Activated CD4-positive, alpha-beta T cell treated with anti-CD3 and anti-CD28 coated beads, Interleukin-2, amount 50 U/mL, for 24 hours (primary cell): ENCODE measurements around the gene GPC2.
"Not testable (repeated sequence)": the region's sequence is repeated elsewhere in the genome, so short reads cannot be mapped to it uniquely, and the experiment has no call there.

Experiments
- DNase-seq, 2 donors: peaks; one replicate each; pipeline ENCODE4 v3.0.0-alpha.2; 2020; ENCODE audit warnings: low read depth in 1 of 2, low spot score in 1 of 2

Gene GPC2, protein sequence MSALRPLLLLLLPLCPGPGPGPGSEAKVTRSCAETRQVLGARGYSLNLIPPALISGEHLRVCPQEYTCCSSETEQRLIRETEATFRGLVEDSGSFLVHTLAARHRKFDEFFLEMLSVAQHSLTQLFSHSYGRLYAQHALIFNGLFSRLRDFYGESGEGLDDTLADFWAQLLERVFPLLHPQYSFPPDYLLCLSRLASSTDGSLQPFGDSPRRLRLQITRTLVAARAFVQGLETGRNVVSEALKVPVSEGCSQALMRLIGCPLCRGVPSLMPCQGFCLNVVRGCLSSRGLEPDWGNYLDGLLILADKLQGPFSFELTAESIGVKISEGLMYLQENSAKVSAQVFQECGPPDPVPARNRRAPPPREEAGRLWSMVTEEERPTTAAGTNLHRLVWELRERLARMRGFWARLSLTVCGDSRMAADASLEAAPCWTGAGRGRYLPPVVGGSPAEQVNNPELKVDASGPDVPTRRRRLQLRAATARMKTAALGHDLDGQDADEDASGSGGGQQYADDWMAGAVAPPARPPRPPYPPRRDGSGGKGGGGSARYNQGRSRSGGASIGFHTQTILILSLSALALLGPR

DNA sequence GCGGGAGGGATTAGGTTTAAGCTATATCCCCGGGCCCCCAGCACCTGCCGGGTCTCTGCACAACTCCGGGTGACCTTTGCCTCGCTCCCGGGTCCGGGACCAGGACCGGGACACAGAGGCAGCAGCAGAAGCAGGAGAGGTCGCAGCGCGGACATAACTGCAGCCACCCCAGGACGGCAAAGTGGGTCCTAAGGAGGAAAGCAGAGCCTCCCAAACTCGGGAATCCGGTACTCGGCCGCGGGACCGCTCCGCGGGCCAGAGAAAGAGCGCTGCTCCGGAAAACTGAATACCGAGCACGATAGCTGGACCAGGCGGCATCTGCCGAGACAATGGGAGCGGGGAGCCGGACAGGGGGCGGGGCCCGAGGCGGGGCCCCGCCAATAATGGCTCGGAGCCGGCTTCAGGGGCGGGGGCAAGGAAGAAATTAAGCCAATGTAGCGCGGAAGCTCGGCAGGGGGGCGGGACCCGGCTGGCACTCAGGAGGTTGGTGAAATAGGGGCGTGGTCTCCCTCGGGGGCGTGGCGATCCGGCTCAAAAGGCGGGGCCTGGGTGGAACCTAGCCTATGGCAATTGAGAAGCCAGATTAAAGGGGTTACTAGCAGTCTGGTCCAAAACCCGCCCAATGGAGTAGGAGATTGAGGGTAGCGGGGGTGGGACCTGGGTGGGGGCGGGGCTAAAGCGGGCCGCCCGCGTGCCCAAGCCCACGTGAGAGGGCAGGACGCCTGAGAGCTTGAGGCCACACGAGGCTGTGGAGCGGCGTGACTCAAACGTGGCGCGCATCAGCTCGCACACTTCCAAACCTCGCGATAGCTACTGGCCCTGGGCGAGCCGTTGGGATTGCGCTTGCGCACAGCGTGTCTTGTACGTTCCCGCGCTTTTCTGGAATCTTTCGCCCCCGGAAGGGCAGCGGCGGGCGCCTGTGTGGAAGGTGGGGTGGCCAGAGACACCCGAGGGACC, at the start of gene GPC2, which contains the start of gene STAG3:
TSS of gene GPC2 (minus strand) at position 337 of the 957 bp plus-strand sequence. CDS start at position 155, 182 bp downstream.
TSS of gene STAG3 (plus strand) at position 874 of the 957 bp plus-strand sequence. CDS start 2,639 bp downstream, outside the sequence.
- peak; percentile 97 to 98 for DNase-seq

DNA sequence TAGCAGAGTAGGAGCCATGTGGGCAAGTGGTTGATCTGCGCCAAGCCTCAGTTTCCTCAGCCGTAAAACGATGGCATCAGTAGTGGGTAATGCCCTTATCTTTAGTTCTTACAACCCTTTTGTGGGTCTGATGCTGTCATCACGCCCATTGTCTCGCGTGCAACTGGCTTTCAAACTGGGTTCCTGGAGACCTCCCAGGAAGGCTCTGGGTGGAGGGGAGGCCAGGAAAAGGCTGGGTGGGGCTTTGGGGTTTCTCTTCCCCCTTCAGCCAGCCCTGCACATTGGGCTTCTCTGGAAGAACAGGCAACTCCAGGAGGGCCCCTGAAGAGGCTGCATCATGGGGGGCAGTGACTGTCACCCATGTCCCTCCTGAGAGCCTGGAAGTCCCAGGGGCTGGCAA, 47.7 kb upstream of the GPC2 start:
- DNase-seq, result not testable (repeated sequence)

DNA sequence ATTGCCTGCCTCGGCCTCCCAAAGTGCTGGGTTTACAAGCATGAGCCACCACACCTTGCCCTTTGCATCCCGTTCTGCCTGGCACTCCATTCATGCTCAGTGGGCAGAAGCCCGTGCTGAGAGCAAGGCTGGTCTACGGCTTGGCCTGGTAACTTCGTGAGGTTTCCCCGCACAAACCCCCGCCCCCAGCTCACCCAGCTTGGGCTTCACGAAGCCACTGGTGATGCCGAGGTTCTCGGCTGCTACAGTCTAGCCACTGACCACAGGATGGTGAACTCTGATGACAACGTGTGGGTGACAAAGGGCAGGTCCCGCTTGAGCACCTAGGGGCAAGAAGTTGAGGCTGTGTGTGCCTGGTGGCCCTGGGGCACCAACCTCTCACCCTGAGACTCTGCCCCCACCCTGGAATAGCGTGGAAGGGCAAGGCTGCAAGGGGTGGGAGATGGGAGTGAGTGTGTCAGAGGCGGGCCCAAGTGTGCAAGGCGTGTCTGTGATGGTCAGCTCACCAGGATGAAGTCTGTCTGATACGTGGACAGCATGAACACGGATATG, 46.3 kb upstream of the GPC2 start:
- not testable (repeated sequence) for DNase-seq

DNA sequence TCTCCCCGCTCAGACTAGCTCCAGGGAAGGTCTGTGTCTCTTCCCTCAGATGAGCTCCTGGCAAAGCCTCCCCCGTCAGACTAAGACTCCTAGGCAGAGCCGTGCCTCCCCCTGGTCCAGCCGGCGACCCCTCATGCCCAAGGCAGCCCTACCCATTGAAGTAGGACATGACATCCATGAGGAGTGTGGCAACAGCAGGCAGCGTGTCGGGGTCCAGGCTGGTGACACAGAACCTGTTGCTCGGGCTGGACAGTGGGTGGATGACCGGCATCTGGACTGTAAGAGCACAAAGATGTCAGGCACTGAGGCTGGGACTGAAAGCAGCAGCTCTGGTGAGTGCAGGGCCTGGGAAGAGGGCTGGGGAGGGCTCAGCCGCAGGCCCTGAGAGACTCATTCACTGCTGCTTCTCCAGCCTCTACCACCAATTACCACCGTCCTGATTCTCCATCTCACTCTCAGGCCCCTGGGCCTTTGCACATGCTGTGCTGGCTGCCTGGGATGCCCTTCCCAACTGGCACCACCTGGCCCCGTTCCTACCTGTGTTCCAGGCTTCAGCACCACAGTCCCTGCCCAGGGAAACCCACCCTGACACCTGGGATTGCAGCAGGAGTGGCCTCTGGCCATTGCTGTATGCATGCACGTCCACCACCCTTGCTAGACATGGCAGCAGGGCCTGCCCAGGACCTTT, 45.4 kb upstream of the GPC2 start:
- DNase-seq, result no peak

DNA sequence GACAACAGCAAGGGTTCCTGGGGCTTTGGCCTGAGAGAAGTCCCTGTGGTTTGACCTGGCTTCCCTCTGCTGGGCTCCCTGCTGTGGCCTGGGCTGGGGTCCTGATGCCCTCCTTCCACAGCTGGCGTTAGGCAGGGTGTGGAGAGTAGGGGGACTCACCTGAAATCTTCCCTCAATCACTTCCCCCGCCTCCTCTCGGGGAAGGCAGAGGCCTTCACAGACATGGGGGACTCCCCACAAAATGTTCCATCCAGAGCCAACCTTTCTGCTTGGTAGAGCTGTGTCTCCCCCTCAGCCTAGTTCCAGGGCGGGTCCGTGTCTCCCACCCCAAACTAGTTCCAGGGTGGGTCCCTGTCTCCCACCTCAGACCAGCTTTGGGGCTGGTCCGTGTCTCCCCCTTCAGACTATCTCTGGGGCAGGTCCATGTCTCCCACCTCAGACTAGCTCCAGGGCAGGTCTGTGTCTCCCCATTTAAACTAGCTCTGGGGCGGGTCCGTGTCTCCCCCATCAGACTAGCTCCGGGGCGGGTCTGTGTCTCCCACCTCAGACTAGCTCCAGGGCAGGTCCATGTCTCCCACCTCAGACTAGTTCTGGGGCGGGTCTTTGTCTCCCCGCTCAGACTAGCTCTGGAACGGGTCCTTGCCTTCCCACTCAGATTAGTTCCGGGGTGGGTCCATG, 44.7 kb upstream of the GPC2 start:
- no peak for DNase-seq

DNA sequence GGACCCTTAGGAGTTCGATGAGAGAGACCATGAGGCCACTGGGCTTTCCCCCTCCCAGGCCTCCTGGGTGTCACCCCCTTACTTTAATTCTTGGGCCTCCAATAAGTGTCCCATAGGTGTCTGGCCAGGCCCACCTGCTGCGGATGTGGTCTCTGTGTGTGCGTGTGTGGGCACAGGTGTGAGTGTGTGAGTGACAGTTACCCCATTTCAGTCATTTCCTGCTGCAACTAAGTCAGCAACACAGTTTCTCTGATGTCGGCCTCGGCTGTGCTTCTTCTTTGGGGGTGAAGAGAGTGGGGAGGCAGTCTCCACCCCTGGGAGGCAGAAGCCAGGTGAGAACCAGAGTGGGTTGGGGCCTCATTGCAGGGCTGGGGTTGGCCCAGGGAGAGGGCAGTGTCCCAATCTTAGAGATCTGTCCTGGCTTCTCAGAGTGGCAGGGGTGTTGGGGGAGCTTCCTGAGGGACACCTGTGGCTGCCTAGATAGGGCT, 44.1 kb upstream of the GPC2 start:
- peak; percentile 57 to 78 for DNase-seq

DNA sequence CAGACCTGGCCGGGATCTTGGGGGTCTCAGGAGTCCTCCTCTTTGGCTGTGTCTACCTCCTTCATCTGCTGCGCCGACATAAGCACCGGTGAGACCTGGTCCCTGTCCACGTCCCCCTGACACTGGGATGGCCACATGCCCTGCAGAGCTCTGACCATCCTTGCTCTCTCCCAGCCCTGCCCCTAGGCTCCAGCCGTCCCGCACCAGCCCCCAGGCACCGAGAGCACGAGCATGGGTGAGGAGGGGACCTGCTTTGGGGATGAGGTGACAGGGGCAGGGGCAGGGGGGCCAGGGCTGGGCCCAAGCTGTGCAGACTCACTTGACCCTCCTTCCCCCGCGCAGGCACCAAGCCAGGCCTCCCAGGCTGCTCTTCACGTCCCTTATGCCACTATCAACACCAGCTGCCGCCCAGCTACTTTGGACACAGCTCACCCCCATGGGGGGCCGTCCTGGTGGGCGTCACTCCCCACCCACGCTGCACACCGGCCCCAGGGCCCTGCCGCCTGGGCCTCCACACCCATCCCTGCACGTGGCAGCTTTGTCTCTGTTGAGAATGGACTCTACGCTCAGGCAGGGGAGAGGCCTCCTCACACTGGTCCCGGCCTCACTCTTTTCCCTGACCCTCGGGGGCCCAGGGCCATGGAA, 43.5 kb upstream of the GPC2 start:
- DNase-seq, result no peak

DNA sequence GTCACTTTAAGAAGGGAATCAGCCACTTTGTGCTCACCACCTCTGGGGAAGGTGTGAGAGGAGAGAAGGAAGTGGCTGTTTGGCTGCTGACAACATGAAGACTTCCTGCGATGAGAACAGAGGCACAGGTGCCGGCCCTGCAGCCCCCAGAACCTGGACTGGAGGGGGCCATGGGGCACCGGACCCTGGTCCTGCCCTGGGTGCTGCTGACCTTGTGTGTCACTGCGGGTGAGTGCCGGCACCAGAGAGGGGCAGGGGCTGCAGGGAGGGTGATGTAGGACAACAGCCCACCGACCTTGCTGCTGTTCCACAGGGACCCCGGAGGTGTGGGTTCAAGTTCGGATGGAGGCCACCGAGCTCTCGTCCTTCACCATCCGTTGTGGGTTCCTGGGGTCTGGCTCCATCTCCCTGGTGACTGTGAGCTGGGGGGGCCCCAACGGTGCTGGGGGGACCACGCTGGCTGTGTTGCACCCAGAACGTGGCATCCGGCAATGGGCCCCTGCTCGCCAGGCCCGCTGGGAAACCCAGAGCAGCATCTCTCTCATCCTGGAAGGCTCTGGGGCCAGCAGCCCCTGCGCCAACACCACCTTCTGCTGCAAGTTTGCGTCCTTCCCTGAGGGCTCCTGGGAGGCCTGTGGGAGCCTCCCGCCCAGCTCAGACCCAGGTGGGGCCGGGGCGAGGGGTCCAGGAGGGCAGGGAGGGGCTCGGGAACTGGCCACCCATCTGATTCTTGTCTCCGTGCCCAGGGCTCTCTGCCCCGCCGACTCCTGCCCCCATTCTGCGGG, 42.8 kb upstream of the GPC2 start, which contains the start of gene PVRIG:
TSS of gene PVRIG (plus strand) at position 149 of the 785 bp plus-strand sequence. CDS start at position 171, 22 bp downstream.
- peak in 1 of 2 donors; percentile 18 for DNase-seq

DNA sequence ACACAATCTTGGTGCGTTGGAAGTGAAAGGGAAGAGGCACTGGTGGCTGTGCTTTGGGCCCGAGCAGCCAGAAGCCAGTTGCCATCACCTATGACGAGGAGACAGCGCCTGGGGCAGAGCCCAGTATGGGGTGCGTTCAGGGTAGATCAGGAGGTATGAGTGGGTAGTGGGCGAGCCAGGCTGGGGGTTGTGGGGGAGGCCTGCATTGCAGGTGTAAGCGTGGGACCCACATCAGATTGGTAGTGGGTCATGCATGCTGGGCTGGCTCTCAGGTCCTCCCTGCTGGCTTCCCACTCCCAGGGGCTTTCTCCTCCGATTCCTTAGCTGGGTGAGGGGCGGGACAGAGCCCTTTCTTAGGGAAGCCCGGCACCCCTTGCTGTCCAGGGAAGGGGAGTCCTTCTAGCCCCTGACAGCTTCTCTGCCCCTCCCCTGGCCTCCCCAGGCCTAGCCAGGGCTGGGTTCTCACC, 42.1 kb upstream of the GPC2 start:
- DNase-seq, result no peak

DNA sequence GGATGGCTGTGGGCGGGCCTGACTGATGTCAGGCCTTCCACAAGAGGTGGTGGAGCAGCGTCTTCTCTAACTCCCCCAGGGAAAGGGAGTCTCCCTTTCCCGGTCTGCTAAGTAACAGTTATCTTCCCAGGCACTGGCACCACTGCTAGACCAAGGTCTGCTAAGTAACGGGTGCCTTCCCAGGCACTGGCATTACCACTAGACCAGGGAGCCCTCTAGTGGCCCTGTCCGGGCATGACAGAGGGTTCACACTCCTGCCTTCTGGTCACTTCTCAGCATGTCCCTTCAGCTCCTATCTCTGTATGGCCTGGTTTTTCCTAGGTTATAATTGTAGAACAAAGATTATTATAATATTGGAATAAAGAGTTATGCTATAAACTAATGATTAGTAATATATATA, 40.8 kb upstream of the GPC2 start:
- peak; percentile 61 to 72 for DNase-seq

DNA sequence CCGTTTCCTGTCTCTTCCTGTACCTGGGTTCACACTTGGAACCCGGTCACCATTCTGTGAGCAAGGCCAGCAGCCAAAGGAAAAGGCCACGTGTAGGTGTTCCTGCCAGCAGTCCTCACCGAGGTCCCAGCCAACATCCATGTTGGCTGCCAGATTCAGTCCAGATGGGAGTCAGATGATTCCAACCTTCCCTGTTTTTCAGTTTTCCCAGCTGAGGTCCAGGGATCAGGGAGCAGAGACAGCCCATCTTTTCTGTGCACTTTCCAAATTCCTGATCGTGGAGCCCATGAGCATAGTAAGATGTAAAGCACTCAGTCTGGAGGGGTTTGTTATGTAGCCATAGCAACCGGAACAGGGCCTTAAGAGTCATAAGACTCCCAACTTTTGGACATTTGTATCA, 38.7 kb upstream of the GPC2 start:
- no peak for DNase-seq

DNA sequence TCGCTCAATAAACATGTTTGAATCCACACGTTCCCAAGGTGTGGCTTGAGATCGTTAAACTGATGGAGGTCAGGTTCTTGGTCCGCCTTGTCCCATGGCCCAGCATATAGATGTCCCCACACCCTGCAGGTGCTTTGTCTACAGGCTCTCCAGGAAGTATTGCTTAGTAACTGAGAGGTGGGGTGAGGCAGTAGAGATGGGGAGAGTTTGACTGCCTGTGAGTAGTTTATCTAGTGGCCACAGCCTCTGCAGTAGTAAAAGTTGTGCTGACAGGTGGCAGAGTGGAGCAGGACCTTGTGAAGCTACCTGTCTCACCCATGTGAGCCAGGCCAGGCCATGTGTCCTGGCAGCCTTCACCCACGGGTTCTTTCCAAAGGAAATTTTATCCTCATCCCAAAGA, 37.2 kb upstream of the GPC2 start:
- DNase-seq, result not testable (repeated sequence)

DNA sequence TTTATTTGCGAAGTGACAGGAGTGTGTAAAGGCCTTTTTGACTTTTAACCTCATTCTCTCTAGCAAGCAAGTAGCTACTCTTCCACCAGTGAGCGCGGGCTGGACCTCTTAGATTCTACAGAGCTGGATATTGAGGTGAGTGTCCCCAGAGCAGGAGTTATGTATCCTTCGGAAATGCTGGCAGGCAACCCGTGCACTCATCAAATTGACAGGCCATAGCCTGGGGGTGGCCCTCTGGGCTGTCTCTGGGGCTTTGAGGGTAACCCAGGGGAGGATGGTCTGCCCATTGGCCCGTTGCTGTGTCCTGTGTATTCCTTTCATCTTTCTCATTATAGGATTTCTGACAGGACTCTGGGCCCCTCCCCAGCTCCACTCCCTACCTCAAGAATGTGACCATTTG, 36.5 kb upstream of the GPC2 start:
- no peak for DNase-seq

DNA sequence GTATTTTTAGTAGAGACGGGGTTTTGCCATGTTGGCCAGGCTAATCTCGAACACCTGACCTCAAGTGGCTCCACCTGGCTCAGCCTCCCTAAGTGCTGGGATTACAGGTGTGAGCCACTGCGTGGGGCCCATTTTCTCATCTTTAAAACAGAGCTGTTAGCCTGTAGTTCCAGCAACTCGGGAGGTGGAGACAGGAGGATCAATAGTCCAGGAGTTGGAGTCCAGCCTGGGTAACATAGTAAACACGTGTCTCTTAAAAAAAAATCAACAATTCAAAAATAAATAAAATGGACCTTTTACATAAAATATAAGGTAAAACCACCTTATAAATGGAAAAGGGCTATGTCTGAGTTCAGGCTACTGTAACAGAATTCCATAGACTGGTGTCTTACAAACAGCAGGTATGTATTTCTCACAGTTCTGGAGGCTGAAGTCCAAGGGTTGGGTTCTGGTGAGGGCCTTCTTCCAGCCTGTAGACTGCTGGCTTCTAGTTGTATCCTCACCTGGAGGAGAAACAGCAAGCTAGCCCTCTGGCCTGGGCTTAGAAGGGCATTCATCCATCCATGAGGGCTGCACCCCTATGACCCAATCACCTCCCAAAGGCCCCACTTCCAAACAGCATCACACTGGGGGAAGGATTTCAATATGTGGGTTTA, 35.6 kb upstream of the GPC2 start:
- DNase-seq, result no peak

DNA sequence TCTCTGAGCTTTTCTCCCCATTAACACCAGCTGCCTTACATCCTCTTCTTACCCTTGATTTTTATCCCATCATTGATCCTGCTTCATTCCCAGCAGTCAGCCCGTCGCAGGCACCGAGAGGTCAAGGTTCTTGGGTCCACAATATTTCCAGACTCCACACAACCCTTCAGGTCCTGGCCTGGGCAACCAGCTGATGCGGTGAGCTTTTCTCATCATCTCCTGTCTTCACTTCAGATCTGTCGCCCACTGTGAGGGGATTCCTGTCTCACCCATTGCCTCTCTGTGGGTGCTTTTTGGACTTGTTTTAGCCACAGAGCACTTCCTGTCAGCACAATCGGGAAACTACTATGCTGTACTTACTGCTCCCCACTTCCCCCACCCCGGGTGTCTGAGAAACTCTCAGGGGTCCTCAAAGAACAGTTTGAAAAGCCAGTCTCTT, 34.2 kb upstream of the GPC2 start:
- DNase-seq, result no peak

DNA sequence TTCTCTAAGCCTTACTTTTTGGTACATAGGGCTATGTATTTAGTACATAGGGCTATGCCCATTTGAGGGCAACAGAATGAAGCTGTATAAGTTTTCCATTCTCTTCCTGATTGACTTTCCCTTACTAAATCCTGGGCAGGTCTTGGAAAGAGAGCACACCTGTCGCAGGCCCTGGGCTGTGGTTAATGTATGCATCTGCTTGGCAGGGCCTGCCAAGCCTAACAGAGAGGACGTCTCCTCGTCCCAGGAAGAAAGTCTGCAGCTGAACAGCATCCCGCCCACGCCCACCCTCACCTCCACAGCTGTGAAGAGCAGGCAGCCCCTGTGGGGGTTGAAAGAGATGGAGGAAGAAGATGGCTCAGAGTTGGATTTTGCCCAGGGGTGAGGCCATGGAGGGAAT, 33.6 kb upstream of the GPC2 start:
- DNase-seq, result no peak

DNA sequence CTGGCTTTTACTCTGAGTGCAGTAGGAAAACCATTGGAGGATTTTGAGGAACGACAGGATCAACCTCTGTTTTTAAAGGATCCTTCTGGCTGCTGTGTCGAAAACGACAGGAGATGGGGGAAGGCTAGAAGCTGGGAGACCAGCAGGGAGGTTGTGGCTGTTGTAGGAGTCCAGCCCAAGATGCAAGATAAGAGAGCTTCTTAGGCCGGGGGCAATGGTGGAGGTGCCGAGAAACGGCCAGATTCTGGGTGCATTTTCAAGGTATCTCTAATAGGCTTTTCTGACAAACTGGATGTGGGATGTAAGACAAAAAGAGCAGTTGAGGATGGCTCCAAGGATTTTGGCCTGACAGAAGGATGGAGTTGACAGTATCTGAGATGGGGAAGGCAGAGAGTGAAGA, 32.3 kb upstream of the GPC2 start:
- DNase-seq, result no peak
